GM18526 (cell line): ENCODE measurements around the gene CD300A.

Experiments
- POLR2A ChIP-seq: IDR thresholded peaks from 3 replicates; pipeline ENCODE4 v1.6.1; 2011; ENCODE audit not compliant: insufficient read length; ENCODE audit errors: extremely low read depth

The CD300A gene

DNA sequence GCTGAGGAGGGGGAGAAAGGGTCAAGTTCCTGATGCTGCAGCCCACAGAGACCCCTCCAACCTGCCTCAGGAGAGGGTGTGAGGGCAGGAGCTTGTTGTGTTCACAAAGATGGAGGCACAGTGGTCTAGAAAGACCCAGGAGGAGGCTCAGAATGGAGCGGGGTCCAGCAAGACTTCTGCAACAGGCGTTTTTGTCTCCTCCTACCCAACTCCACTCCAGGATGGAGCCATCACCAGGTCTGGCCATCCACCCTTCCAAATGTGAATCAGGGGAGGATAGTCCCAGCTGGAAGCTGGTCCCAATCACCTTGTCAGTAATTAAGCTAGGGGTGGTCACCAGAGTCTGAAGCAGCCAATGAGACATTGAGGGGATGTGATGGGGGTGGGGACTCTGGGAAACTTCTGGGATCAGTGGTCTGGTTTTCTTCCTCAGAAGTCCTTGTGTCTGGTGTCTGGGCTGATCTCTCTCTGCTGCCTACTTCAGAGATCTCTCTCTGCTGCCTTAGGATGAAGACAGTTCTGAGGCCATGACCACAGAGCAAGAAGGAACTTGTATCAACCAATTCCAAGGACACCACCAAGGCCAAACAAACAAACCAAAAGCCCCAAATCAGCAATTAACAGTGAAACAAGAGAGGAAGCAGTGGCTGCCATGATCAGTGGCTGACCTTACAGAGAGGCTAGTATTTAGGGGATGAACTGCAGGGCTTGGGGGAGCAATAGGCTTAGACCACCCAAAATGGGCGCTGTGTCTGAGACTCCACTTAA, 50.3 kb downstream of the CD300A start:
- no peak for TF ChIP-seq POLR2A

DNA sequence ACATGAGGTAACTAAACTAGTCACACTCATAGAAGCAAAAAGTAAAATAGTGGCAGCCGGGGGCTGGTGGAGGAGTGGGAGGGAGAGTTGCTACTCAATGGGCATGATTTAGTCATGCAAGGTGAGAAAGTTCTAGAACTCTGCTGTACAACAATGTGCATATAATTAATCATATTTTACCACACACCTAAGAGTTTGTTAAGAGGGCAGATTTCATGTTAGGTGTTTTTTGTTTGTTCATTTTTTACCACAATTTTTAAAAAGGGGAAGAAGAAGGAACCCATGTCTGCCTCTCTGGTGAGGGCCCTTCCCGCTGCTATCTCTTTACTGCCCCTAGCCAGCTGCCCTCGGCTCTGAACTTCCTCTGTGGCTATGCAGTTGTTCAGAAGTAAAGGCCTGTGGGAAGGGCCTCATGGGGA, 53.6 kb downstream of the CD300A start:
- TF ChIP-seq POLR2A, result no peak

DNA sequence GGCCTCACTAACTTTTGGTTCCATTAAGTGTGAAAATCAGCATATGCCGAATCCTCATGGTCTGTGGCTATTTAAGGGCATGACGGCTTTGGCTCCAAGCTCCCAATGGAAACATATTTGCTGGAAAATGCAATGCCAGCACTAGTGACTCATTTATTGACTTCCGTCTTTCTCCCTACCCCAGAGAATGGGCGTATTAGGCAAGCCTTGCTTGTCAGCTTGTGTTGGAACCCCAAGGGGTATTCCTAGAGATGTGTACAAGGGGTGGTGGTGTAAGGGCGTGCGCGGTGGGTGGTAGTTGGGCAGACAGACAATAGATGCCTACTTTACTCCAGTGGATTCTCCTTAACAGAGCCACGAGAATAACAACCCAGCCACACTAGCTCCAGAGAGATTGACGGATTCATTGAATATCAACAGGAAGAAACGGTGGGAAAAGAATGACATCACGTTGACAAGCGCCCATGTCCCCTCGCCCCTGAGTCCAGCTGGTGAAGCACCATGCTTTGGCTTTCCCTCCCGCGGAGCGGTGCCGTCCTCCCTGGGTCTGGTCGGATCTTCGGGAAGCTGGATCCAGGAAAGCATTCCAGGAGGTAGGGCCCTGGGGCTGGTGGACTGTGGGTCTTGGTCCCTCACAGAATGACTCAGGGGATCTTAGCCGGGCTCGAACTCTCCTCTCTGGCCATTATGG, 54.5 kb downstream of the CD300A start:
- TF ChIP-seq POLR2A, result no peak

DNA sequence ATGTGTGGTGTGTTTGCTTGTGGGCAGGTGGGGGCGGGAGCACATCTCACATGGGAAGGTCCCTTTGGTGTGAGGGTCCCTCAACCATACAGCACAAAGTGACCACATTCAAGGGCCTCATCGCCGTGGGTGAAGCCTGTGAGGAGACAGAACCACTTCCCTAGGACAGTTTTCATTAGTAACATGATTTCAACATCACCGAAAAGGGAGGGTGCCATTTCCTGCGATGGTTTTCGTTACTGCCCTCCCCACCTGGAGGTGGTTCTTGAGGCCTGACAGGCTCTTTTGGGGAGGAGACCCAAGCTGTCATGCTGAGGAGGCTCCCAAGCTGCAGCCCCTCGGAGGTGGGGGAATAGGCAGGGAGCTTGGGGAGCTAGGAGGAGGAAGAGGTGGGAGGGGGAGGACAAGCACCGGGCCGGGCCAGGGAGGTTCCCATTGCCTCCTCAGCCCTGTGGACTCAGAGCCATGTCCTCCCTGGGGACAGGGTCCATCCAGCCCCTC, 55.3 kb downstream of the CD300A start:
- no peak for TF ChIP-seq POLR2A

DNA sequence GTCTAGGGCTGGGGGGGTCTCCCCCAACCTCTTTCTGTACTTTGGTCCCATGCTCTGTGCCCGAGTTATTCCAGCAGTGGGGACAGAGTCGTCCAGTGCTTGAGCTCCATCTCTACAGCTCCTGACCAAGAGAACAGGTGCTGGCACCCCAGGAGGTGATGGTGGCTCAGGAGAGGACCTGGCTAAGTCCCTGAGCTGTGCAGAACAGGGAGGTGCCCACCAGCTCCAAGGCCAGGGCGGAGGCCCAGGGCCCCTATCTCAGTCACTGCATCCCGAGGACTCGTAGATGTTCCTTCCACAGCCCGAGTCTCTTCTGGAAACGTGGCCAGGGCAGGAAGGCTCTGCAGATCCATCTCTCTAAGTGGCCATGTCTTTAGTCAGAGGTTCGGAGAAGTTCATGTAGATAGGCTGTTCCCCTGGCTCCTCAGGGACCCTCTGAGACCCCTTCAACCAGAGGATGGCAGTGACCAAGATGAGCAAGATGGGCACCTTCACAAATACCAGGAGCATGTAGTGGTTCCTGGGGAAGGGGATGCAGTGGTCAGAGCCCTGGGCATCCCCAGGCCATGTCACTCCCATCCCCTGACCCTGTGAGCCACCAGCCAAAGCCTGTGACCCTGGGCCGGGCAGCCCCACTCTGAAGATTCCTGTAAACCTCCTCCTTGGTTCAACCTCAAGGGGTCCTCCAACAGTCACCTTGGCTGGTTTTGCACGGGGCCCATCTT, 56.1 kb downstream of the CD300A start:
- TF ChIP-seq POLR2A, result no peak

DNA sequence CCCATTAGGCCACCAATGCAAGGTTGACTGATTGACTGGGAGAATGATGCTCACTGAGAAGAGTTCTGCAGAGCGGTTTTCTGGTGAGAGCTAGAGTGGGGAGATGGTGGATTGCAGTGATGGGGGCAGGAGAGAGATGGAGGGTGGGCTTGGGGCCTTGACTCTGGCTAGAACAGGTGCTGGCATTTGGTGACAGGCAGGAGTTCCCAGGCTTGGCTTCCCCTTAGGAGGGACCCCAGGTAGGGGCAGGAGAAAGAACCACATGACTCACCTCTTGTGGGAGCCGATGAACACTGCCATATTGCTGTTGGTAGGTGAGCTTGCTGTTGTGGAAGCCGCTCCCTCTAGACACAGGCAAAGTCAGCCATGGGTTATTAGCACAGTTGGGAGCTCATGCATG, 56.9 kb downstream of the CD300A start:
- TF ChIP-seq POLR2A, result no peak

DNA sequence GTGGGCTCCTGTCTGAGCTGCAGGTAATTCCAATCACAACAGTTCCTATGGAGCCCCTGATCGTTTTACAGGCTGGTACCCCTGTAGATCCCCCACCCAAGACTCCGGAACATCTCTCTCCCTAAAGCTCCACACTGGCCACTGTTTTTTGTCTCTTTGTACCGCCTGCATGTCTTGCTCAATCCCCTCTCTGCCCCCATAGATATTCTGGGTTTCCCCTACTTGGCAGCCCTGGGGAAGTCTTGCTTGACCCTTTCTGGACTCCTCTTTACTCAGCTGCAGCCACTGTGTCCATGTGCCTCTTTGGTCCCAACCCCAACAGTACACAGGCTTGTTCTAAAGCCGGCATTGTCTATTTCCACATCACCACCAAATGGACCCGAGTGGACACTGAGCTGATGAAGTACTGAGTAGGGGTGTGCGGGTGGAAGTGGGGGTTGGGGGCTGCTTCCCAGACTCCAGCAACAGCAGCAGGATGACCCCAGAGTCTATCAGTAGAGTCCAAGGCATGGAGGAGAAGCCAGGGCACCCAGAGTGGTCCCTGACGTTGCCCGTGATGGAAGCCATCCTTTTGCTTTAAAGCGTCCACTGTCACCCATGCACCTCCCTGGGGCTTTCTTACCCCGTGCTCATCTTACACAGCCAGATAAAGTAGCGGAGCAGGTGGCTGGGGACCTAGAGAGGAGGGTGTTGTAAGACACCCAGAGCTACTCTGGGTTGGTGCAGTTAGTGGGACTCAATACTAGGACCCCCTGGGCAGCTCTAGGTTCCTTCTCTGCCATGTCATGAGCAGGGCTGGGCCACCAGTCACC, 58.4 kb downstream of the CD300A start:
- TF ChIP-seq POLR2A, result no peak

DNA sequence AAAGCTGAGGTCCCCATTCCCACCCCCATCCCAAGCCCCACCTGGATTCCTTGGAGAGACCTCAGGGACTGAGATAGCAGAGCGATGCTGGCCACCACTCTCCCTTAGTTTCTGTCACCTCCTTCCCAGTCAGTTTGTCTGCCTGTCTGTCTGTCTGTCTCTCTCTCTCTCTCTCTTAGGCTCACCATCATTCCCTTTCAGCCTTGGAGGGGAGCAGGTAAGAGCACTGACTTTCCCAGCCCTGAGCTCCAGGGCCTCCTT, 59.0 kb downstream of the CD300A start:
- TF ChIP-seq POLR2A, result no peak

DNA sequence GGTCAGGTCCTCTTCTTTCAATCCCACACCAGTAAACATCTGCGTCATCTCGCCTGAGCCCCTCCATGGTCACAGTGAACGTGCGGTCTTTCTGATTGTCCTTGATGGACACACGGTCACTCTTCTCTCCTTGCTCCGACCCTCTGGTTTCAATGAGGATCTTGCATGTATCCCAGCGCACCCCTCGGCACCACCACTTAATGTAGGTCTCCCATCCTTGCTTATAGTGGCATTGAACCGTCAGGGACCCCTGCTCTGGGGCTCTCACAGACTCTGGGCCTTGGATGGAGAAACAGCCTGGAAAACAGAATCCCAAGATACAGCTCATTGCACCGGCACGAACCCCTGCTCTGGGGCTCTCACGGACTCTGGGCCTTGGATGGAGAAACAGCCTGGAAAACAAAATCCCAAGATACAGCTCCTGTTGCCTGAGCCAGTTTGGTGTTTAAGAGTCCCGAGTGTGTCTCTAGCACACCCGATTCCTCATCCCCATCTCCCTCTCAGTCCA, 59.4 kb downstream of the CD300A start:
- no peak for TF ChIP-seq POLR2A

DNA sequence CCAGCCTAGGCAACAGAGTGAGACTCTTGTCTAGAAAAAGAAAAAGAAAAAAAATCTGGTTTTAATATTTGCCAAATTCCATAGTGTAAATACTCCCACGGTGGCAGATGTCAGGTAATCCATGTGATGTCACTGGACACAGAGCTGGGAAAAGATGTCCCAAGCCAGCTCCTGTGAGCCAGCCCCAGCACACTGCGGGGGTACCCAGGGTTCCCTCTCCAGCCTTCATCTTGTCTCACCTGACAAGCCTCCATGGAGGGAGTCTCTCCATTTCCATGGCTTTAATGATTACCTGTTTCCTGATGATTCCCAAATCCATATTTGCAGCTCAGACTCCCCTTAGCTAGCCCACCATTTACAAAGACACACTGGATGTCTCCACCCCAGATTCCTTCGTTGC, 60.2 kb downstream of the CD300A start:
- no peak for TF ChIP-seq POLR2A

DNA sequence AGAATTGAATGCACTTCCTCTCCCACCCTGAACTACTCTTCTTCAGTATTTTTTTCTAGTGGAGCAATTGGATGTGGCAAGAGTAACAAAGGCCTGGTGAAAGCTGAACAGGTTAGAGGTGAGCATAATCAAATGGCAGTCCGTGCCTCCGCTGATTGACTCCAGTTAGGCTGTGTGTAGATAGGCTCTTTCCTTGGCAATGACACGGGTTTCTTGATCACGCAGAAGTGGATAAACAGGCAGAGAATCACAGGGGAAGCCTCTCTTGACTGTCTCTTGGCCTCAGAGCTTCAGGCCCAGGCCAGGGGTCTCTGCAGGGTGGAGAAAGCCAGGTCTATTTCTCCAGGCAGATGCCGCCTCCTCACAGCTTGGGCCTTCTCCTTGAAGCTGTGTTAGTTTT, 60.6 kb downstream of the CD300A start:
- TF ChIP-seq POLR2A, result no peak

DNA sequence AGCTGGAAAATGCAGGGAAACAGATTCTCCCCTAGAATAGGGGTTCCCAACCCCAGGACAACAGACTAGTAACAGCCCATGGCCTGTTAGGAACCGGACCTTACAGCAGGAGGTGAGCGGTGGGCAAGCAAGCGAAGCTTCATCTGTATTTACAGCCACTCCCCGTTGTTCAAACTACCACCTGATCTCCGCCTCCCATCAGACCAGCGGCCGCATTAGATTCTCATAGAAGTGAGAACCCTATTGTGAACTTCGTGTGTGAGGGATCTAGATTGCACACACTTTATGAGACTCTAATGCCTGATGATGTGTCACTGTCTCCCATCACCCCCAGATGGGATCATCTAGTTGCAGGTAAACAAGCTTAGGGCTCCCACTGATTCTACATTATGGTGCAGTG, 61.3 kb downstream of the CD300A start:
- TF ChIP-seq POLR2A, result no peak

DNA sequence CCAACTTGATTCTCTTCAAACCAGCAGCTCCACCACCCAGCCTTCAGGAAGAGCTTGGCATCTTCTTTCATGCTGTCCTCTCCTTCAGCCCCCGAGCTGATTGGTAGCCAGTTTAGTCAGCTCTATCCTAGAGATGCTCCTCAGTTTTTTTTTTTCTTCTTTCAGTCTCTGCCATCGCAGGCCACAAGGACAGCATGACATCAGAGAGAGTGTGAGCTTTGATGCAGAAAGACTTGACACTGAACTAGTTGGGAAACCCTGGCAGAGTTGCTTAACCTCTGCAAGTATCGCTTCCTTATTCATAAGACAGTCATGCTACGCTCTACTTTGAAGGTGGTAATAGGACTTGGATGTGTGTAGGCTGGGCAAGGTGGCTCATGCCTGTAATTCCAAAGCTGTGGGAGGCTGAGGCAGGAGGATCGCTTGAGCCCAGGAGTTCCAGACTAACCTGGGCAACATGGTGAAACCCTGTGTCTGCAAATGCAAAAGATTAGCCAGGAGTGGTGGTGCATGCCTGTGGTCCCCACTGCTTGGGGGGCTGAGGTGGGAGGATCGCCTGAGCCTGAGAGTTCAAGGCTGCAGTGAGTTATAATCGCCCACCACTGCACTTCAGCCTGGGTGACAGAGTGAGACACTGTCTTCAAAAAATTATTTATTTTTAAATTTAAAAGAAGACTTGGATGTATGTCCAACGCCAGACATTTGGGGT, 62.2 kb downstream of the CD300A start:
- TF ChIP-seq POLR2A, result no peak

DNA sequence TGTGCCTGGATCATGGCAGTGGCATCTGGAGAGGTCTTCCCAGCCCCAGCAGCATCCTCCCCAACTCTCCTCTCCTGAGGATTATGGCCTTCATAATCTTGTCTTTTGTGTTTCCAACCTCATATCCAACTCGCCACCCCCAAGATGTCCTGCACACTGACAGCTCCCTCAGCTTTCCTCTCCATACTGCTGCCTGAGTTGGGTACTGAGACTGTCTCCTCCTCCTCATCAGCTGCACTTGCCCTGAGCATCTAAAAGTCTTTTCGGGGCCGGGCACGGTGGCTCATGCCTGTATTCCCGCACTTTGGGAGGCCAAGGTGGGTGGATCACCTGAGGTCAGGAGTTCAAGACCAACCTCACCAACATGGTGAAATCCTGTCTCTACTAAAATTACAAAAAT, 62.8 kb downstream of the CD300A start:
- no peak for TF ChIP-seq POLR2A

DNA sequence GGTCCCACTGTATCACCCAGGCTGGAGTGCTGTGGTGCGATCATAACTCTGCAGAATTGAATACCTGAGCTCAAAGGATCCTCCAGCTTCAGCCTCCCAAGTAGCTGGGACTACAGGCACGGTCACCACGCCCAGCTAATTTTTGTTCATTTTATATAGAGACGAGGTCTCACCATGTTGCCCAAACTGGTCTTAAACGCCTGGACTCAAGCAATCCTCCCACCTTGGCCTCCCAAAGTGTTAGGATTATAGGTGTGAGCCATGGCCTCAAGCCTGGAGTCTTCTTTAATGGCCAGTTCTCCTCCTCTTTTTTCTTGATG, 64.4 kb downstream of the CD300A start:
- no peak for TF ChIP-seq POLR2A
